Renal cortex interstitium (tissue), 15 donors: ENCODE results near the gene TMEM125. TPM values are rescaled to one million over a fixed set of nuclear protein-coding genes. Genes with fewer than 3 reads are reported as not detected.

ENCODE experiments used
- DNase-seq, 11 donors: peaks; one replicate each; pipeline ENCODE4 v3.0.0-alpha.2; 2013; ENCODE audit warnings: low read depth in 9 of 11, low spot score in 4 of 11; ENCODE audit errors: extremely low read depth in 1 of 11
- long read RNA-seq, 16 experiments: transcript quantifications; one replicate each; lab custom pipeline, GENCODE V29; 2026
- polyA plus RNA-seq, 3 donors: library from polyadenylated mRNA; unstranded; fragments of 120-200 nt; gene quantifications; one replicate each; pipeline ENCODE4 v1.2.1, GENCODE V29; 2013; ENCODE audit not compliant: insufficient read length in 3 of 3

The TMEM125 gene
- 10 to 100 TPM; 12.7 to 20.1 (median 19.0) TPM for polyA plus RNA-seq
- long read RNA-seq, donor 1, result 0 reads
- long read RNA-seq, donor 2, result 0 reads
- long read RNA-seq, donor 3, partial matches to known transcripts, result 13 of 14 reads
- long read RNA-seq, donor 3, other reads (novel, unspliced or antisense), result 0 of 14 reads
- long read RNA-seq, donor 4, result 0 reads
- long read RNA-seq, donor 5, result 0 reads
- long read RNA-seq, donor 6, result 0 reads
- long read RNA-seq, donor 7, partial matches to known transcripts, result 7 of 8 reads
- long read RNA-seq, donor 7, other reads (novel, unspliced or antisense), result 0 of 8 reads
- long read RNA-seq, donor 8, partial matches to known transcripts, result 6 of 6 reads
- long read RNA-seq, donor 8, other reads (novel, unspliced or antisense), result 0 of 6 reads
- long read RNA-seq, donor 9, result 0 reads
- long read RNA-seq, donor 10, result 0 reads
- long read RNA-seq, donor 11, partial matches to known transcripts, result 0 of 1 reads
- long read RNA-seq, donor 11, other reads (novel, unspliced or antisense), result 0 of 1 reads
- long read RNA-seq, donor 12, result 0 reads
- long read RNA-seq, donor 13, partial matches to known transcripts, result 8 of 8 reads
- long read RNA-seq, donor 13, other reads (novel, unspliced or antisense), result 0 of 8 reads
- long read RNA-seq, donor 14, partial matches to known transcripts, result 6 of 6 reads
- long read RNA-seq, donor 14, other reads (novel, unspliced or antisense), result 0 of 6 reads
- long read RNA-seq, donor 15, result 0 reads
- long read RNA-seq, donor 16, partial matches to known transcripts, result 17 of 17 reads
- long read RNA-seq, donor 16, other reads (novel, unspliced or antisense), result 0 of 17 reads

- no peak for DNase-seq
Observed at GRCh38 chr1:43269627-43270375, at the start of gene TMEM125. TMEM125 (plus strand) TSS chr1:43269983; CDS start chr1:43272723, 2,740 bp downstream.

- no peak for DNase-seq
Observed at GRCh38 chr1:43220905-43221778, 48.6 kb upstream of the TMEM125 start.

- DNase-seq, result no peak
Observed at GRCh38 chr1:43221797-43222196, 48.0 kb upstream of the TMEM125 start.

- DNase-seq, result no peak
Observed at GRCh38 chr1:43222879-43223278, 46.9 kb upstream of the TMEM125 start.

- DNase-seq, result no peak
Observed at GRCh38 chr1:43225168-43225567, 44.6 kb upstream of the TMEM125 start.

- peak in 10 of 11 donors; percentile 54 to 85 (median 71) for DNase-seq
Observed at GRCh38 chr1:43227143-43227764, 42.5 kb upstream of the TMEM125 start.

GRCh38 chr1:43229826-43230780, 39.7 kb upstream of the TMEM125 start:
- no peak for DNase-seq

- no peak for DNase-seq
Observed at GRCh38 chr1:43232074-43232473, 37.7 kb upstream of the TMEM125 start.

GRCh38 chr1:43232482-43232881, 37.3 kb upstream of the TMEM125 start:
- DNase-seq, result no peak

- no peak for DNase-seq
Observed at GRCh38 chr1:43233631-43234030, 36.2 kb upstream of the TMEM125 start.

- no peak for DNase-seq
Observed at GRCh38 chr1:43234267-43234666, 35.5 kb upstream of the TMEM125 start.

GRCh38 chr1:43235040-43235439, 34.7 kb upstream of the TMEM125 start:
- DNase-seq, result no peak

GRCh38 chr1:43235451-43236121, 34.2 kb upstream of the TMEM125 start:
- no peak for DNase-seq

GRCh38 chr1:43237121-43237520, 32.7 kb upstream of the TMEM125 start:
- no peak for DNase-seq

GRCh38 chr1:43238085-43238484, 31.7 kb upstream of the TMEM125 start:
- peak; percentile 29 to 65 (median 43) for DNase-seq

- no peak for DNase-seq
Observed at GRCh38 chr1:43238991-43239469, 30.8 kb upstream of the TMEM125 start.
